Testis (tissue), 3 donors: Measurements from ENCODE around the gene ZNF835. TPM values are rescaled to one million over a fixed set of nuclear protein-coding genes. Genes with fewer than 3 reads are reported as not detected.

Source experiments
- DNase-seq: peaks from one replicate; pipeline ENCODE4 v3.0.0-alpha.2; 2019
- H3K27ac ChIP-seq, 2 donors: fragments of 200-600 bp; sonication (generic); one replicate each; pipeline ENCODE4 v1.5.1; 2019
- H3K27me3 ChIP-seq: fragments of 200-600 bp; sonication (generic); one replicate; pipeline ENCODE4 v1.5.1; 2019
- H3K36me3 ChIP-seq: fragments of 200-600 bp; sonication (generic); one replicate; pipeline ENCODE4 v1.5.1; 2017; ENCODE audit warnings: low read depth; ENCODE audit errors: missing control alignments
- H3K4me1 ChIP-seq: fragments of 200-600 bp; sonication (generic); one replicate; pipeline ENCODE4 v1.5.1; 2019
- H3K4me3 ChIP-seq, 2 donors: fragments of 200-600 bp; sonication (generic); one replicate each; pipeline ENCODE4 v1.5.1; 2017 to 2019
- H3K9me3 ChIP-seq: fragments of 200-600 bp; sonication (generic); one replicate; pipeline ENCODE4 v1.5.1; 2017
- POLR2A ChIP-seq: fragments of 450-650 bp; IDR thresholded peaks from one replicate; pipeline ENCODE4 v1.6.1; 2017; ENCODE audit warnings: antibody characterized with exemption, mild to moderate bottlenecking, moderate library complexity
- WGBS, 2 donors: methylation state at CpG; one replicate each; pipeline ENCODE4 v1.1.5; 2018; 5-methylcytosine and 5-hydroxymethylcytosine counted together
- intact Hi-C: fragments of 100-400 bp; cut with DNase I; formaldehyde crosslinking; loops from one replicate; pipeline ENCODE4 v1.15.1; 2023; ENCODE audit warnings: low total_unique reads
- polyA plus RNA-seq: library from polyadenylated mRNA; stranded (reverse); fragments of 350-450 nt; fragmentation: Illumina TruSeq; extraction: RNeasy Lipid Tissue Mini Kit (QIAGEN cat#74804); gene quantifications from one replicate; pipeline ENCODE4 v1.2.3, GENCODE V29; 2014; ENCODE audit warnings: low read depth, low replicate concordance; ENCODE audit not compliant: insufficient read depth
- total RNA-seq, 2 donors: library from RNA; depleted of rRNA; stranded (reverse); fragments of >200 nt; gene quantifications; one replicate each; pipeline ENCODE4 v1.2.3, GENCODE V29; 2016
- TF ChIP-seq, protein P1 (sequence below), 3 experiments: fragments of 450-650 bp in 2 of 3; fragments of 200-600 bp in 1 of 3; sonication (generic) in 1 of 3; IDR thresholded peaks; one replicate each; pipeline ENCODE4 v1.5.1; 2016 to 2019; ENCODE audit warnings: antibody characterized with exemption in 3 of 3, mild to moderate bottlenecking in 2 of 3, moderate library complexity in 1 of 3

The ZNF835 gene
- total and polyA plus RNA-seq, 3 donors from 2014 or later = 1.1 to 4.9 (median 2.9) TPM

DNA sequence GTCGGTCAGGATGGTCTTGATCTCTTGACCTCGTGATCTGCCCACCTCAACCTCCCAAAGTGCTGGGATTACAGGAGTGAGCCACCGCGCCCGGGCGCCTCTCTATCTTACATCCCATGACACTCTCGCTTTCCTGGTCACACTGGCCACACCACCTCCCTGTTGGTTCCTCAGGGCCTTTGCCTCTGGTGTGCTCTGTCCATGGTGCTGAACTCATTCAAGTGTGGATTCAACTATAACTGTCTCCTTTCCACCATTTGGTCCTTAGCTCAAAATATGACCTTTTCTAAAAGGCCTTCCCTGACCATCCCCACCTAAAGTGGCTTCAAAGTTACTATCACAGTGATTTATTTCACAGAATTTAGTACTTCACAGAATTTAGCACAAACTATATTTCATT, 32.3 kb downstream of the ZNF835 start:
- Histone ChIP-seq H3K27ac (no peak overlapping the region), H3K9me3 (no peaks in the 10 kb centered on the region), H3K4me1 (no peaks in the 10 kb centered on the region), H3K27me3 (no peaks in the 10 kb centered on the region), H3K36me3 (no peaks in the 10 kb centered on the region), H3K4me3 (no peak overlapping the region)
- WGBS, 2 donors = 24 to 30% methylated on average over 7 of the region's 7 CpGs
- DNase-seq = no peak
- no peak for TF ChIP-seq POLR2A
- TF ChIP-seq, protein P1, sequence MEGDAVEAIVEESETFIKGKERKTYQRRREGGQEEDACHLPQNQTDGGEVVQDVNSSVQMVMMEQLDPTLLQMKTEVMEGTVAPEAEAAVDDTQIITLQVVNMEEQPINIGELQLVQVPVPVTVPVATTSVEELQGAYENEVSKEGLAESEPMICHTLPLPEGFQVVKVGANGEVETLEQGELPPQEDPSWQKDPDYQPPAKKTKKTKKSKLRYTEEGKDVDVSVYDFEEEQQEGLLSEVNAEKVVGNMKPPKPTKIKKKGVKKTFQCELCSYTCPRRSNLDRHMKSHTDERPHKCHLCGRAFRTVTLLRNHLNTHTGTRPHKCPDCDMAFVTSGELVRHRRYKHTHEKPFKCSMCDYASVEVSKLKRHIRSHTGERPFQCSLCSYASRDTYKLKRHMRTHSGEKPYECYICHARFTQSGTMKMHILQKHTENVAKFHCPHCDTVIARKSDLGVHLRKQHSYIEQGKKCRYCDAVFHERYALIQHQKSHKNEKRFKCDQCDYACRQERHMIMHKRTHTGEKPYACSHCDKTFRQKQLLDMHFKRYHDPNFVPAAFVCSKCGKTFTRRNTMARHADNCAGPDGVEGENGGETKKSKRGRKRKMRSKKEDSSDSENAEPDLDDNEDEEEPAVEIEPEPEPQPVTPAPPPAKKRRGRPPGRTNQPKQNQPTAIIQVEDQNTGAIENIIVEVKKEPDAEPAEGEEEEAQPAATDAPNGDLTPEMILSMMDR (IDR thresholded peaks at IDR 0.05) = no peak
- intact Hi-C loops = no loop called here

DNA sequence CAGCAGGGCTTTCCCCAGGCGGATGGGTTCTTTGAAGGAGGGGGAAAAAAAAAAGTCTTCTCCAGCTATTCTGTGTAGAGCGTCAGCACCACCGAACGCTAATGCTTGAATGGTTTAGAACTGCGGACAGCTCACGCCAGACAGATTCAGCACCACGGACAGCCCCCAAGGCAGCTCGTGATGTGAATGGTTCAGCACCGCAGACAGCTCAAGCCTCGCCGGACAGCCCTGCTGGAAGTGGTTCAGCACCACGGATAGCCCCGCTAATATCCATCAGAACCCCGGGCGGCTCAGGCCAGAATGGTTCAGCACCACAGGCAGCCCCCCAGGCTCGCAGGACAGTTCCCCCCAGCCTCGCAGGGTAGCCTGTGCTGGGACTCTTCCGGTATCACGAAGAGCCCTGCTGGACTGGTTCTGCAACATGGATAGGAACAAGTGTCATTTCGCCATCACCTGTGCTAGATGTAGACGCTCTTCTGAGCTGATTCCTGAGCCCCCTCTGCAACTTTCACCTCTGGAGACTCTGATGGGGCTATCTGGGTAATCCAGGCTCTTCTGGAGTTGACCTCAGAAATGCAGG, 33.5 kb downstream of the ZNF835 start:
- Histone ChIP-seq H3K4me3 (no peak overlapping the region), H3K27me3 (no peaks in the 10 kb centered on the region), H3K36me3 (no peaks in the 10 kb centered on the region), H3K4me1 (no peaks in the 10 kb centered on the region), H3K27ac (no peak overlapping the region), H3K9me3 (no peaks in the 10 kb centered on the region)
- no peak for TF ChIP-seq POLR2A
- TF ChIP-seq, protein P1 (IDR thresholded peaks at IDR 0.05) = no peak
- intact Hi-C loops = no loop called here
- peak; percentile 97 for DNase-seq
- WGBS, 2 donors = 8 to 12% methylated on average over 5 to 21 of the region's 21 CpGs

DNA sequence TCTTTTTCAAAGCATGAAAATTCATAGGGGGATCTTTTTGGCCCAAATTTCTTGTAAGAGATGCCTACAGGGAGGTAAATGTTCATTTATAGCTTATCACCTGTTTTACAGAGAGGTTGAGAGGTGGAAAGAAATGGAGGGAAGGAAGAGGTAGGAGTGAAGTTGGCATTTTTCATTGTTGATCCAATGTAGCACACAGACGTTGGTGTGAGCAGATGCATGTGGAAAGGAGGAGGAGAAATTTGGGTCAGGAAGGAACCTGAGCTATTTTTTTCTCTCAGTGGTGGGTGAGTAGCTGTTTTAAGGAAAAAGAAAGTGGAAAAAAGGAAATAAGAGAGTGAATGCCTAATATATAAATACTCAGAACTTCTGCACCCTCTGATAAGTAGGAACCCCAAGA, 38.5 kb downstream of the ZNF835 start:
- Histone ChIP-seq H3K27me3 (no peaks in the 10 kb centered on the region), H3K36me3 (no peaks in the 10 kb centered on the region), H3K4me1 (no peaks in the 10 kb centered on the region), H3K9me3 (no peaks in the 10 kb centered on the region), H3K4me3 (no peak overlapping the region), H3K27ac (no peak overlapping the region)
- no peak for DNase-seq
- 30 to 44% methylated on average over 1 of the region's 1 CpG for WGBS, 2 donors
- intact Hi-C loops = no loop called here
- TF ChIP-seq, protein P1 (IDR thresholded peaks at IDR 0.05) = no peak
- TF ChIP-seq POLR2A = no peak

DNA sequence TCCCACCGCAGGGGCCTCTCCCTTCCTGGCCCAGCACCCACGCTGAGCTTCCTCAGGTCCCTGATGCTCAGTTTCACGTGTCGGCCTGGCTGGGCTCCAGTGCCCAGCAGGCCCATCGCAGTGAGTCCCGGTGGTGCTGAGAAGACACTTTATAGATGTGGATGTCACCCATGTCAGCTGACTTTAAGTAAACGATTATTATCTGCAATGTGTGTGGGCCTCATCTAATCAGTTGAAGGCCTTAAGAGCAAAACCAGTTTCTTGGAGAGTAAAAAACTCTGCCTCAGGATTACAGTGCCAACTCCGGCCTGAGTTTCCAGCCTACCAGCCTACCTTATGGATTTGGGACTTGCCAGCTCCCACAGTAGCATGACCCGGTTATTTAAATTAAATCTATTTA, 45.8 kb downstream of the ZNF835 start:
- no peaks in the 10 kb centered on the region for H3K4me1 ChIP-seq
- no peaks in the 10 kb centered on the region for H3K9me3 ChIP-seq
- no peak overlapping the region for H3K4me3 ChIP-seq
- DNase-seq = no peak
- H3K36me3 ChIP-seq = no peaks in the 10 kb centered on the region
- TF ChIP-seq, protein P1 (IDR thresholded peaks at IDR 0.05) = no peak
- TF ChIP-seq POLR2A = no peak
- H3K27me3 ChIP-seq = no peaks in the 10 kb centered on the region
- intact Hi-C loops = no loop called here
- 92 to 93% methylated on average over 9 of the region's 9 CpGs for WGBS, 2 donors
- no peak overlapping the region for H3K27ac ChIP-seq

DNA sequence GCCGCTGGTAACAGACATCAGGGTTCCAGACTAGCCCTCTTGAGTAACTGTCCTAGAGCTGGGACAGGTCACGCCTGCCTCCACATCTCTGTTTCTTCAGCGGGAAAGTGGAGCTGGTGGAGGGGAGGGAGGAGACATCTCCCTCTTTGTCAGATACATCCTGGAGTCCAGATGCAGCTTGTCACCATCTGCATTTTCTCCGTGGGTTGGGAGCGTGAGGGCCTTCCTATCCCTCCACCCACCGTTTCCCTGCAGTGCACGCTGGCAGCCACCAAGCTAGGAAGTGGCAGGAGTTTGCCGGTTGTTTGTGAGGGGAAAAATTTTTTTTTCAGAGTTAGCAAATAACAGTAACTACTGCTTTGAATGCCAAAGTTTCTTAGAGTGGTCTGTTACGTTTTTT, 48.6 kb downstream of the ZNF835 start:
- intact Hi-C loops = no loop called here
- DNase-seq = no peak
- TF ChIP-seq POLR2A = no peak
- no peak overlapping the region for H3K4me3 ChIP-seq
- no peaks in the 10 kb centered on the region for H3K36me3 ChIP-seq
- H3K4me1 ChIP-seq = no peaks in the 10 kb centered on the region
- no peak overlapping the region for H3K27ac ChIP-seq
- WGBS, 2 donors = 58 to 60% methylated on average over 9 of the region's 9 CpGs
- no peaks in the 10 kb centered on the region for H3K9me3 ChIP-seq
- no peaks in the 10 kb centered on the region for H3K27me3 ChIP-seq
